Gastroesophageal sphincter (tissue), 4 donors: ENCODE results near the gene MSLN. TPM values are rescaled to one million over a fixed set of nuclear protein-coding genes. Genes with fewer than 3 reads are reported as not detected.

Experiments
- ATAC-seq: fragments of 150-250 bp; one replicate; pipeline ENCODE4 v1.9.1; 2016; ENCODE audit warnings: mild to moderate bottlenecking, moderate library complexity
- H3K27ac ChIP-seq, 4 donors: fragments of 200-600 bp; sonication (generic) in 3 of 4; 1 replicate in 3 of 4; 2 replicates in 1 of 4; pipeline ENCODE4 v1.5.1; 2016 to 2019
- H3K27me3 ChIP-seq: fragments of 200-600 bp; sonication (generic); one replicate; pipeline ENCODE4 v1.5.1; 2019
- H3K36me3 ChIP-seq, 2 donors: fragments of 200-600 bp; sonication (generic); one replicate each; pipeline ENCODE4 v1.5.1; 2019; ENCODE audit warnings: control low read depth in 1 of 2
- H3K4me1 ChIP-seq, 3 donors: fragments of 200-600 bp; sonication (generic); 1 replicate in 2 of 3; 2 replicates in 1 of 3; pipeline ENCODE4 v1.5.1; 2016 to 2019; ENCODE audit warnings: control low read depth in 2 of 3
- H3K4me3 ChIP-seq, 2 donors: fragments of 200-600 bp; sonication (generic); one replicate each; pipeline ENCODE4 v1.5.1; 2019; ENCODE audit warnings: mild to moderate bottlenecking in 1 of 2, moderate library complexity in 1 of 2
- H3K9me3 ChIP-seq, 3 donors: fragments of 200-600 bp; sonication (generic); one replicate each; pipeline ENCODE4 v1.5.1; 2017 to 2019; ENCODE audit warnings: control low read depth in 2 of 3
- CTCF ChIP-seq, 4 experiments: fragments of 200-600 bp in 2 of 4; fragments of 450-650 bp in 2 of 4; sonication (generic) in 1 of 4; IDR thresholded peaks; one replicate each; pipeline ENCODE4 v1.5.1; 2017 to 2019; ENCODE audit warnings: antibody characterized with exemption in 4 of 4, mild to moderate bottlenecking in 2 of 4, moderate library complexity in 2 of 4
- EP300 ChIP-seq: sonication (generic); formaldehyde crosslinking; IDR thresholded peaks from one replicate; pipeline ENCODE4 v1.6.1; 2017; ENCODE audit warnings: antibody characterized with exemption, mild to moderate bottlenecking
- POLR2A ChIP-seq, 2 donors: fragments of 450-650 bp; IDR thresholded peaks; one replicate each; pipeline ENCODE4 v1.6.1; 2017; ENCODE audit warnings: antibody characterized with exemption in 2 of 2, mild to moderate bottlenecking in 2 of 2, moderate library complexity in 1 of 2
- POLR2AphosphoS5 ChIP-seq: sonication (generic); formaldehyde crosslinking; IDR thresholded peaks from one replicate; pipeline ENCODE4 v1.6.1; 2017; ENCODE audit warnings: antibody characterized with exemption
- WGBS, 2 donors: methylation state at CpG; one replicate each; pipeline ENCODE4 v1.1.5; 2018; ENCODE audit warnings: low coverage in 1 of 2; 5-methylcytosine and 5-hydroxymethylcytosine counted together
- total RNA-seq, 4 donors: library from RNA; depleted of rRNA; stranded (reverse); fragments of >200 nt; gene quantifications; one replicate each; pipeline ENCODE4 v1.1.0, GENCODE V29; 2016

MSLN gene
- total RNA-seq, 4 donors from 2014 or later = 0.73 to 7.2 TPM; not detected in 2

DNA sequence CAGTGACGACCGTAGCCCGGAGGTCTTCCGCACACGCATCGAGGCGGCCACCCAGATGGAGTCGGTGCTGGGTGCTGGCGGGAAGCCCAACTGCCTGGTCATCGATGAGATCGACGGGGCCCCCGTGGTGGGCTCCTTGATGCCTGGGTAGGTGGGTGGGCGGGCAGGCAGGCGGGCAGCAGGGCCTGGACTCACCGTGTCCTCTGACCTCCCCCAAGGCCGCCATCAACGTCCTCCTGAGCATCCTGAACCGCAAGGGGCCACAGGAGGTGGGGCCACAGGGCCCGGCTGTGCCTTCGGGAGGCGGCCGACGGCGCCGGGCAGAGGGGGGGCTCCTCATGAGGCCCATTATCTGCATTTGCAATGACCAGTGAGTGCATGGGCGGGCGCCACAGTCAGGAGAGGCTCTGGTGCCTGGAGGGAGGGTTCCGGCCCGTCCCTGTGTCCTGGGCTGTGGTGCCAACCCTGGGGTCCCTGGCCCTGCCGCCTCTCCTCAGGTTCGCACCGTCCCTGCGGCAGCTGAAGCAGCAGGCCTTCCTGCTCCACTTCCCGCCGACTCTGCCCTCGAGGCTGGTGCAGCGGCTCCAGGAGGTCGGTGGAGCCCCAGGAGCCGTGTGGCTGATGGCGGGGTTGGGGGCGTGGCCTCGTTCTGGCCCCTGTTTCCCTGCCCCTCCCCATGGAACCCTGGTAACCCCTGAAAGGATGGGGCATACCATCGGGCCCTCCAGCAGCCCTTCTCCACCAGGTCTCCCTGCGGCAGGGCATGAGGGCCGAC, 31.9 kb downstream of the MSLN start:
- Histone ChIP-seq H3K4me3 (no peak overlapping the region), H3K36me3 (peaks cover 0 to 23% of the 10 kb centered on the region in 2 donors), H3K27me3 (peaks cover 20% of the 10 kb centered on the region), H3K27ac (no peak overlapping the region), H3K9me3 (no peaks in the 10 kb centered on the region), H3K4me1 (peaks cover 0 to 17% (median 10%) of the 10 kb centered on the region in 3 donors)
- ATAC-seq = no peak
- WGBS, 2 donors = 67% methylated on average over 3 of the region's 46 CpGs; no CpG with 5 or more reads in 1 of the 2 donors
- no peak for TF ChIP-seq CTCF (IDR thresholded peaks at IDR 0.05)

DNA sequence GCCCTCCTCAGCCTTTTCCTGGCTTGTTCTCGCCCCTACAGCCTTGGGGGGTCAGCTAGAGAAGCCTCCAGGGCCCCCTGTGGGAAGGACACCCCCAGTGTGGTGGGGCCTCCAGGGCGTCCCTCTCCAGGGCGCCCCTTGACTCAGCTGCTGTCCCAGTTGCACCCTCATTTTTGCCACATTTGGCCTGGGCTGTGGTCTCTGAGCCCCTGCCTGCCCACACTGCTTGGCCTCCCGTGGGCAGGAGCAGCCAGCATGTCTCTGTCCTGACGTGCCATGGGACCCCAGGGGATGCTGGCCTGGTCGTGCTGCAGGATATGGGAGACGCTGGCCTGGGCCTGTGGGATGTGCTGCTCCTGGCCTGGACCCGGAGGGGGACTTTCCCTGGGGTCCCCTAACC, 32.9 kb downstream of the MSLN start:
- WGBS, 2 donors = 80% methylated on average over 1 of the region's 8 CpGs; no CpG with 5 or more reads in 1 of the 2 donors
- no peak overlapping the region for H3K27ac ChIP-seq
- no peak for ATAC-seq
- H3K4me3 ChIP-seq = no peak overlapping the region
- peaks cover 30% of the 10 kb centered on the region for H3K27me3 ChIP-seq
- TF ChIP-seq CTCF (IDR thresholded peaks at IDR 0.05) (no peak), EP300 (no peak), POLR2A (IDR thresholded peaks at IDR 0.05) (no peak), POLR2AphosphoS5 (no peak)
- peaks cover 0 to 11% (median 6%) of the 10 kb centered on the region in 3 donors for H3K4me1 ChIP-seq
- peaks cover 0 to 23% of the 10 kb centered on the region in 2 donors for H3K36me3 ChIP-seq
- H3K9me3 ChIP-seq = no peaks in the 10 kb centered on the region

DNA sequence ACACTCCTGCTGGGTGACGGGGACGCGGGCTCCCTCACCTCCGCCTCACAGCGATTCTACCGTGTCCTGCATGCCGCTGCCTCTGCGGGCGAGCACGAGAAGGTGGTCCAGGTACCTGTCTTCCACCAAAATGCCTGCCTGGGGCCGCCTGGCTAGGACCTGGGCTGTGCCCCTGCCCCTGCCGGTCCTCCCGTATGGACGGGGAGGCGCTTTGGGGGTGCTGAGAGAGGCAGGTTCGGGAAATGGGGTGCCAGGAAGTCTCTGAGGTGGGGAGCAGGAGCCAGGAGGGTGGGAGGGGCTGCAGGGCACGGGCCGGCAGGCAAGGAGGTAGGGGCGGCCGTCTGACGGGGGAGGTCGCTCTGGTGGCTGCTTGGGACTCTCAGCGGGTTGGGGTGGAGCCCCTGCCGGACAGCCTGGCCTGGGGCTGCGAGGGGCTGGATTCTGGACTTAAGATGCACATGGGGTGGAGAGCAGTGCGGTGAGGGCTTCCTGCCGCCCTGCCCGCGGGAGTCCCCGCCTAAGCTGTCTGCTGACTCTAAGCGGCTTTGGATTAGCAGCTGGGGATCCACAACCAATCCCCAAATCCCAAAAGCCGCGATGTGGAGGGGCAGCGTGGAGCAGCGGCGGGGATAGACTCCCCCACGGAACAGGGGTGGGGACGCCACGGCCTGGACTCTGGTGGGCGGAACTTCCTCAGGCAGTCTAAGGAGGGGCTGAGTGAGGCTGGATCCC, 33.7 kb downstream of the MSLN start:
- H3K36me3 ChIP-seq = peaks cover 0 to 23% of the 10 kb centered on the region in 2 donors
- no peak overlapping the region for H3K27ac ChIP-seq
- TF ChIP-seq POLR2AphosphoS5 (no peak), CTCF (IDR thresholded peaks at IDR 0.05) (no peak), EP300 (no peak)
- H3K27me3 ChIP-seq = peaks cover 38% of the 10 kb centered on the region
- no peak overlapping the region for H3K4me3 ChIP-seq
- no peaks in the 10 kb centered on the region for H3K9me3 ChIP-seq
- ATAC-seq = no peak
- H3K4me1 ChIP-seq = peaks cover 0 to 4% (median under 1%) of the 10 kb centered on the region in 3 donors
- 81% methylated on average over 8 of the region's 40 CpGs; no CpG with 5 or more reads in 1 of the 2 donors for WGBS, 2 donors

GRCh38 chr16:794853-795466, 34.4 kb downstream of the MSLN start:
- Histone ChIP-seq H3K27ac (no peak overlapping the region), H3K27me3 (peaks cover 45% of the 10 kb centered on the region), H3K4me3 (no peak overlapping the region), H3K36me3 (peaks cover 0 to 23% of the 10 kb centered on the region in 2 donors), H3K9me3 (no peaks in the 10 kb centered on the region), H3K4me1 (no peaks in the 10 kb centered on the region)
- ATAC-seq = no peak
- WGBS, 2 donors = 83% methylated on average over 2 of the region's 31 CpGs; no CpG with 5 or more reads in 1 of the 2 donors
- TF ChIP-seq EP300 = no peak
- no peak for TF ChIP-seq POLR2A (IDR thresholded peaks at IDR 0.05)
- TF ChIP-seq CTCF (IDR thresholded peaks at IDR 0.05) = no peak
- TF ChIP-seq POLR2AphosphoS5 = no peak
